HepG2 (cell line): ENCODE data around the gene ACAD11. TPM values are rescaled to one million over a fixed set of nuclear protein-coding genes. Genes with fewer than 3 reads are reported as not detected.

Source experiments
- ATAD3A ChIP-seq: sonication (generic); formaldehyde crosslinking; IDR thresholded peaks from 2 replicates; pipeline ENCODE4 v1.4.0; 2020; ENCODE audit warnings: missing genetic modification reagents
- CBX1 ChIP-seq: IDR thresholded peaks from one replicate; pipeline ENCODE4 v1.6.1; 2016; ENCODE audit warnings: antibody characterized with exemption, low read depth
- CREB3 ChIP-seq: sonication (generic); formaldehyde crosslinking; IDR thresholded peaks from 2 replicates; pipeline ENCODE4 v1.5.0; 2020; ENCODE audit warnings: missing genetic modification reagents
- DNMT3B ChIP-seq: conservative IDR thresholded peaks from 2 replicates; pipeline ENCODE4 v1.6.1; 2016; ENCODE audit warnings: missing biosample characterization, control low read depth
- MYC ChIP-seq: sonication (generic); formaldehyde crosslinking; IDR thresholded peaks from 2 replicates; pipeline ENCODE4 v1.9.0; 2021; ENCODE audit warnings: missing genetic modification reagents, borderline replicate concordance
- NCOR1 ChIP-seq: fragments of 200-600 bp; sonication (generic); IDR thresholded peaks from 2 replicates; pipeline ENCODE4 v1.7.0; 2017; ENCODE audit warnings: antibody characterized with exemption, low read length, borderline replicate concordance
- NFE2L1 ChIP-seq: sonication (generic); formaldehyde crosslinking; IDR thresholded peaks from 2 replicates; pipeline ENCODE4 v1.4.0; 2020; ENCODE audit warnings: missing genetic modification reagents, mild to moderate bottlenecking, borderline replicate concordance
- PLRG1 ChIP-seq: fragments of 450-650 bp; conservative IDR thresholded peaks from 2 replicates; pipeline ENCODE4 v1.6.1; 2016
- POGZ ChIP-seq: sonication (generic); formaldehyde crosslinking; IDR thresholded peaks from 2 replicates; pipeline ENCODE4 v1.4.0; 2020; ENCODE audit warnings: mild to moderate bottlenecking, missing genetic modification reagents
- POLR2A ChIP-seq, 2 experiments: IDR thresholded peaks; 2 replicates each; pipeline ENCODE4 v1.6.1; 2011; ENCODE audit warnings: low read depth in 2 of 2, low read length in 2 of 2, mild to moderate bottlenecking in 1 of 2, moderate library complexity in 1 of 2; ENCODE audit not compliant: insufficient read depth in 1 of 2
- SMAD1 ChIP-seq: sonication (generic); formaldehyde crosslinking; IDR thresholded peaks from 2 replicates; pipeline ENCODE4 v1.4.0; 2020; ENCODE audit warnings: missing genetic modification reagents, low read depth, mild to moderate bottlenecking, borderline replicate concordance
- SMAD9 ChIP-seq: sonication (generic); formaldehyde crosslinking; IDR thresholded peaks from 2 replicates; pipeline ENCODE4 v1.5.1; 2020; ENCODE audit warnings: mild to moderate bottlenecking, missing genetic modification reagents
- TFDP2 ChIP-seq: sonication (generic); formaldehyde crosslinking; IDR thresholded peaks from 2 replicates; pipeline ENCODE4 v1.4.0; 2020; ENCODE audit warnings: missing genetic modification reagents
- ZFP36L1 ChIP-seq: sonication (generic); formaldehyde crosslinking; IDR thresholded peaks from 2 replicates; pipeline ENCODE4 v1.8.0; 2022; ENCODE audit warnings: mild to moderate bottlenecking, missing genetic modification reagents, moderate library complexity
- ZNF264 ChIP-seq: sonication (generic); formaldehyde crosslinking; IDR thresholded peaks from 2 replicates; pipeline ENCODE4 v1.4.0; 2020; ENCODE audit warnings: missing genetic modification reagents
- ZNF318 ChIP-seq: sonication (generic); formaldehyde crosslinking; IDR thresholded peaks from 2 replicates; pipeline ENCODE4 v1.4.0; 2020; ENCODE audit warnings: mild to moderate bottlenecking, missing genetic modification reagents
- ZNF383 ChIP-seq: sonication (generic); formaldehyde crosslinking; IDR thresholded peaks from 2 replicates; pipeline ENCODE4 v1.4.0; 2020; ENCODE audit warnings: missing genetic modification reagents, mild to moderate bottlenecking, borderline replicate concordance
- ZNF577 ChIP-seq: sonication (generic); formaldehyde crosslinking; IDR thresholded peaks from 2 replicates; pipeline ENCODE4 v1.4.0; 2020; ENCODE audit warnings: mild to moderate bottlenecking, low read depth, missing genetic modification reagents, borderline replicate concordance
- ZNF678 ChIP-seq: sonication (generic); formaldehyde crosslinking; IDR thresholded peaks from 2 replicates; pipeline ENCODE4 v1.4.0; 2020; ENCODE audit warnings: mild to moderate bottlenecking, missing genetic modification reagents
- polyA plus RNA-seq, 8 experiments: library from polyadenylated mRNA; depleted of rRNA in 3 of 8; stranded (reverse) in 7 of 8; unstranded in 1 of 8; fragments of >200 nt; fragmentation: Illumina TruSeq in 4 of 8; extraction: Trizol in 4 of 8; gene quantifications; 2 replicates each; pipeline versions ENCODE4 v1.2.1 to v1.2.3, GENCODE V29; 2011 to 2016; ENCODE audit warnings: low read depth in 4 of 8, missing spikeins in 1 of 8, mixed read lengths in 1 of 8; ENCODE audit not compliant: insufficient read depth in 1 of 8
- total RNA-seq, 5 experiments: library from RNA; depleted of rRNA; stranded (reverse); fragments of >200 nt; fragmentation: Illumina TruSeq; extraction: Trizol; gene quantifications; 2 replicates each; pipeline ENCODE4 v1.2.3, GENCODE V29; 2016; ENCODE audit warnings: low read depth in 1 of 5

ACAD11 gene
- total and polyA plus RNA-seq, 2 of the 13 experiments (the other 11 are each of a cell fraction or from before 2014, with no cell fraction given) = 30.6 to 56.9 TPM

- TF ChIP-seq SMAD1 (CRISPR knock-in tag) = no peak
- TF ChIP-seq PLRG1 = no peak
- no peak; the same call in 1 of the 2 replicates for TF ChIP-seq MYC
- no peak for TF ChIP-seq CBX1
- no peak for TF ChIP-seq ZNF318 (CRISPR knock-in tag)
- TF ChIP-seq ZNF577 (CRISPR knock-in tag) = no peak
- TF ChIP-seq POLR2A (IDR thresholded peaks at IDR 0.05; ENCODE audit: insufficient read depth in 1 of 2, low read depth in 2 of 2, low read length in 2 of 2) = 0 out of 4 replicates have a peak, but pooled peaks of 1 of the 2 experiments have one; percentile 31
- TF ChIP-seq ZFP36L1 (CRISPR knock-in tag) = no peak
- TF ChIP-seq NCOR1 = peak; percentile 94
- no peak for TF ChIP-seq ZNF678
- TF ChIP-seq ATAD3A (CRISPR knock-in tag) = no peak
- no peak for TF ChIP-seq ZNF264
- no peak for TF ChIP-seq TFDP2 (CRISPR knock-in tag)
- no peak for TF ChIP-seq SMAD9 (CRISPR knock-in tag)
- no peak for TF ChIP-seq DNMT3B (CRISPR knock-in tag)
- no peak for TF ChIP-seq CREB3 (CRISPR knock-in tag)
- TF ChIP-seq ZNF383 (CRISPR knock-in tag) = no peak
- TF ChIP-seq POGZ (CRISPR knock-in tag) = no peak
- TF ChIP-seq NFE2L1 (CRISPR knock-in tag) = no peak
These were observed 1.5 kb downstream of the ACAD11 start (continued) for GRCh38 chr3:132657869-132658747.
